HepG2 (cell line): ENCODE data around the gene SLC25A11. TPM values are rescaled to one million over a fixed set of nuclear protein-coding genes. Genes with fewer than 3 reads are reported as not detected.

Experiments used
- AGO2 ChIP-seq: fragments of 200-400 bp; formaldehyde crosslinking; optimal IDR thresholded peaks from 2 replicates; pipeline ENCODE3; 2017; ENCODE audit warnings: mild to moderate bottlenecking, low read depth, low read length, moderate library complexity
- ESRRA ChIP-seq: sonication (generic); formaldehyde crosslinking; IDR thresholded peaks from 2 replicates; pipeline ENCODE4 v1.5.1; 2020; ENCODE audit warnings: mild to moderate bottlenecking, low read depth, missing genetic modification reagents
- HBP1 ChIP-seq: IDR thresholded peaks from 2 replicates; pipeline ENCODE4 v1.6.1; 2016; ENCODE audit warnings: low read depth, control low read depth
- PBX3 ChIP-seq: sonication (generic); formaldehyde crosslinking; IDR thresholded peaks from 2 replicates; pipeline ENCODE4 v1.8.1; 2023; ENCODE audit warnings: missing genetic modification reagents, inconsistent platforms, borderline replicate concordance
- RBFOX2 ChIP-seq: fragments of 200-400 bp; formaldehyde crosslinking; IDR thresholded peaks from 2 replicates; pipeline ENCODE4 v1.6.1; 2017; ENCODE audit warnings: low read depth, mild to moderate bottlenecking, low read length
- SP4 ChIP-seq: sonication (generic); formaldehyde crosslinking; IDR thresholded peaks from 2 replicates; pipeline ENCODE4 v1.8.1; 2023; ENCODE audit warnings: mild to moderate bottlenecking, missing genetic modification reagents
- TP53 ChIP-seq: sonication (generic); formaldehyde crosslinking; conservative IDR thresholded peaks from 2 replicates; pipeline ENCODE4 v1.4.0; 2020; ENCODE audit warnings: missing genetic modification reagents
- ZHX2 ChIP-seq, 2 experiments: sonication (generic) in 1 of 2; formaldehyde crosslinking in 1 of 2; IDR thresholded peaks; 2 replicates each; pipeline versions ENCODE4 v1.6.1 to v1.9.0; 2014 to 2022; ENCODE audit warnings: antibody characterized with exemption in 1 of 2, borderline replicate concordance in 1 of 2, inconsistent platforms in 1 of 2, low read depth in 1 of 2, missing genetic modification reagents in 1 of 2
- ZNF234 ChIP-seq: sonication (generic); formaldehyde crosslinking; conservative IDR thresholded peaks from 2 replicates; pipeline ENCODE4 v1.5.1; 2020; ENCODE audit warnings: mild to moderate bottlenecking, missing genetic modification reagents
- ZNF687 ChIP-seq: sonication (generic); formaldehyde crosslinking; IDR thresholded peaks from 2 replicates; pipeline ENCODE4 v1.5.1; 2020; ENCODE audit warnings: mild to moderate bottlenecking, missing genetic modification reagents, moderate library complexity
- ZNF782 ChIP-seq: sonication (generic); formaldehyde crosslinking; IDR thresholded peaks from 2 replicates; pipeline ENCODE4 v1.4.0; 2020; ENCODE audit warnings: missing genetic modification reagents, mild to moderate bottlenecking, borderline replicate concordance
- polyA plus RNA-seq, 8 experiments: library from polyadenylated mRNA; depleted of rRNA in 3 of 8; stranded (reverse) in 7 of 8; unstranded in 1 of 8; fragments of >200 nt; fragmentation: Illumina TruSeq in 4 of 8; extraction: Trizol in 4 of 8; gene quantifications; 2 replicates each; pipeline versions ENCODE4 v1.2.1 to v1.2.3, GENCODE V29; 2011 to 2016; ENCODE audit warnings: low read depth in 4 of 8, missing spikeins in 1 of 8, mixed read lengths in 1 of 8; ENCODE audit not compliant: insufficient read depth in 1 of 8
- total RNA-seq, 5 experiments: library from RNA; depleted of rRNA; stranded (reverse); fragments of >200 nt; fragmentation: Illumina TruSeq; extraction: Trizol; gene quantifications; 2 replicates each; pipeline ENCODE4 v1.2.3, GENCODE V29; 2016; ENCODE audit warnings: low read depth in 1 of 5

Gene SLC25A11
- total and polyA plus RNA-seq, 2 of the 13 experiments (the other 11 are each of a cell fraction or from before 2014, with no cell fraction given), result 35.4 to 47.2 TPM

GRCh38 chr17:4970273-4970672, 30.4 kb upstream of the SLC25A11 start (continued):
- TF ChIP-seq ZHX2 (IDR thresholded peaks at IDR 0.05; ENCODE audit: low read depth) (no peak), ZHX2 (CRISPR knock-in tag; IDR thresholded peaks at IDR 0.05; ENCODE audit: borderline replicate concordance) (no peak), AGO2 (peak; percentile 56), HBP1 (CRISPR knock-in tag) (no peak), PBX3 (no peak), ESRRA (CRISPR knock-in tag) (0 out of 2 replicates have a peak, but pooled peaks have one; percentile 4), RBFOX2 (0 out of 2 replicates have a peak, but pooled peaks have one; percentile 22), ZNF687 (peak; percentile 28; the same call in 1 of the 2 replicates), ZNF234 (CRISPR knock-in tag) (no peak), ZNF782 (CRISPR knock-in tag) (0 out of 2 replicates have a peak, but pooled peaks have one; percentile 34), TP53 (no peak), SP4 (CRISPR knock-in tag) (0 out of 2 replicates have a peak, but pooled peaks have one; percentile 2)
